IMR-90 (cell line): ENCODE results near the gene HFM1.

Experiments used
- CTCF ChIP-seq: conservative IDR thresholded peaks from 2 replicates; pipeline ENCODE4 v1.5.1; 2012; ENCODE audit warnings: mild to moderate bottlenecking, low read depth, low read length, improper control_type of control experiment
- POLR2A ChIP-seq: IDR thresholded peaks from 2 replicates; pipeline ENCODE4 v1.6.1; 2012; ENCODE audit warnings: mild to moderate bottlenecking, low read depth, low read length

DNA sequence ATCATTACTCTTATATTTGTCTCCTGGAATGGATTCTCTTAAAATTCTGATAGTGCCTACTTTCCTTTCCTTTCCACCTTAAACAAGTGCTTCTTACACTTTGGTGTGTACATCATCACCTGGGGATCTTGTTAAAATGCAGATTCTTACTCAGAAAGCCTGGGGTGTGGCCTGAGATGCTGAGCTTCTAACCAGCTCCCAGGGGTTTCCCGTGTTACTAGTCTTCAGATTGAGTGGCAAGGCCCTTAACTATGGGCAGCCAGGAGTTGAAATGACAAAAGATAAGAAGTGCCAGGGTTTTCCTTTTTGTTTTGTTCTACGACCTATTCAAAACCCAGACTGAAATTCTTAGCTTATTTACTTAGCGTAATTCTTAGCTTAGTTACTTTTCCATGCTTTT lies 159.2 kb downstream of the HFM1 start:
- no peak for TF ChIP-seq CTCF
- no peak for TF ChIP-seq POLR2A
